Nephron (organoid): Measurements from ENCODE around the gene BEND6.

Experiments
- H3K27ac Mint-ChIP-seq, 3 experiments: 2 replicates each; pipeline ENCODE4 v1.8.0; 2020; ENCODE audit warnings: mixed read lengths in 3 of 3, mild to moderate bottlenecking in 2 of 3, moderate library complexity in 1 of 3
- H3K27me3 Mint-ChIP-seq: 2 replicates; pipeline ENCODE4 v1.8.0; 2021; ENCODE audit warnings: low read depth, mild to moderate bottlenecking, moderate library complexity, mixed read lengths
- H3K36me3 Mint-ChIP-seq: 2 replicates; pipeline ENCODE4 v1.8.0; 2020; ENCODE audit warnings: low read depth, mixed read lengths
- H3K4me1 Mint-ChIP-seq: 2 replicates; pipeline ENCODE4 v1.8.0; 2020; ENCODE audit warnings: mixed read lengths
- H3K4me3 Mint-ChIP-seq, 3 experiments: 2 replicates each; pipeline ENCODE4 v1.8.0; 2020; ENCODE audit warnings: mild to moderate bottlenecking in 3 of 3, mixed read lengths in 3 of 3, moderate library complexity in 2 of 3
- H3K9me3 Mint-ChIP-seq: 2 replicates; pipeline ENCODE4 v1.8.0; 2020; ENCODE audit warnings: mixed read lengths
- TF ChIP-seq, protein P1 (sequence below), 3 experiments: fragments of 200-600 bp; sonication (generic); IDR thresholded peaks; one replicate each; pipeline ENCODE4 v1.5.0; 2021; ENCODE audit warnings: antibody characterized with exemption in 3 of 3; ENCODE audit not compliant: unreplicated experiment in 3 of 3

The BEND6 gene

DNA sequence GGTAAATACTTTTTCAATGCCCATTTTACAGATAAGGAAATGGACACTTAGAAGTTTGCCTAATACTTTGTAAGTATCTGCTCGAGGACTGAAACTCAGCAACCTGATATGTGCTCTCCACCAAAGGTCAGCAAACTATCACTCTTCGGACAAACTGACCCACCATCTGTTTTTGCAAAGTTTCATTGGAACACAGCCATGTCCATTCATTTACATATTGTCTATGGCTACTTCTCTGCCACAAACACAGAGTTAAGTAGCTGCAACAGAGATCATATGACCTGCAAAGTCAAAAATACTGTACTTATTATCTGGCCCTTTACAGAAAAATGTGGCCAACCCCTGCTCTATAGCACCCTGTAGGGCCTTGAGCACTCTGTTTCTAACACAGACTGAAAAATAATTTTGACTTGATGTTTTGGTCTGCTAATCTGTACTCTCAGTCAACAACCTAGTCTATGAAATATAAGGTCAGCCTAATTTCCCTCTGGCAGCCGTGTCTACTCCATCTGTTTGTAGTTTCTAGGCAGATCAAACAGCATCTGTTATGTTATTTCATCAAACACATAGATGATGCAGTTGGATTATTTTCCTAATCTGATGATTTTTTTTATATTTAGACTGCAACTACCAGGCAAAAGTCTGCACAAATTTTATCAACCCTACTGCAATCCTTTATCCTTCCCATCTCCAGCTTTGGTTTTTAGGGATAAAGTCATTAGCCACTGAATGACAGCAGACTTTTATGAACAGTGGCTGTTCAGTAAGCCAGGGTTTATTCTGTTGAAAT, 41.4 kb upstream of the BEND6 start:
- TF ChIP-seq, protein P1, sequence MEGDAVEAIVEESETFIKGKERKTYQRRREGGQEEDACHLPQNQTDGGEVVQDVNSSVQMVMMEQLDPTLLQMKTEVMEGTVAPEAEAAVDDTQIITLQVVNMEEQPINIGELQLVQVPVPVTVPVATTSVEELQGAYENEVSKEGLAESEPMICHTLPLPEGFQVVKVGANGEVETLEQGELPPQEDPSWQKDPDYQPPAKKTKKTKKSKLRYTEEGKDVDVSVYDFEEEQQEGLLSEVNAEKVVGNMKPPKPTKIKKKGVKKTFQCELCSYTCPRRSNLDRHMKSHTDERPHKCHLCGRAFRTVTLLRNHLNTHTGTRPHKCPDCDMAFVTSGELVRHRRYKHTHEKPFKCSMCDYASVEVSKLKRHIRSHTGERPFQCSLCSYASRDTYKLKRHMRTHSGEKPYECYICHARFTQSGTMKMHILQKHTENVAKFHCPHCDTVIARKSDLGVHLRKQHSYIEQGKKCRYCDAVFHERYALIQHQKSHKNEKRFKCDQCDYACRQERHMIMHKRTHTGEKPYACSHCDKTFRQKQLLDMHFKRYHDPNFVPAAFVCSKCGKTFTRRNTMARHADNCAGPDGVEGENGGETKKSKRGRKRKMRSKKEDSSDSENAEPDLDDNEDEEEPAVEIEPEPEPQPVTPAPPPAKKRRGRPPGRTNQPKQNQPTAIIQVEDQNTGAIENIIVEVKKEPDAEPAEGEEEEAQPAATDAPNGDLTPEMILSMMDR (IDR thresholded peaks at IDR 0.05; ENCODE audit: unreplicated experiment in 3 of 3) = no peak
- H3K4me1 Mint-ChIP-seq = peaks cover 24% of the 10 kb centered on the region
- no peaks in the 10 kb centered on the region for H3K27me3 Mint-ChIP-seq
- H3K27ac Mint-ChIP-seq = no peak overlapping the region
- H3K4me3 Mint-ChIP-seq = no peak overlapping the region
- H3K9me3 Mint-ChIP-seq = no peaks in the 10 kb centered on the region
- no peaks in the 10 kb centered on the region for H3K36me3 Mint-ChIP-seq

DNA sequence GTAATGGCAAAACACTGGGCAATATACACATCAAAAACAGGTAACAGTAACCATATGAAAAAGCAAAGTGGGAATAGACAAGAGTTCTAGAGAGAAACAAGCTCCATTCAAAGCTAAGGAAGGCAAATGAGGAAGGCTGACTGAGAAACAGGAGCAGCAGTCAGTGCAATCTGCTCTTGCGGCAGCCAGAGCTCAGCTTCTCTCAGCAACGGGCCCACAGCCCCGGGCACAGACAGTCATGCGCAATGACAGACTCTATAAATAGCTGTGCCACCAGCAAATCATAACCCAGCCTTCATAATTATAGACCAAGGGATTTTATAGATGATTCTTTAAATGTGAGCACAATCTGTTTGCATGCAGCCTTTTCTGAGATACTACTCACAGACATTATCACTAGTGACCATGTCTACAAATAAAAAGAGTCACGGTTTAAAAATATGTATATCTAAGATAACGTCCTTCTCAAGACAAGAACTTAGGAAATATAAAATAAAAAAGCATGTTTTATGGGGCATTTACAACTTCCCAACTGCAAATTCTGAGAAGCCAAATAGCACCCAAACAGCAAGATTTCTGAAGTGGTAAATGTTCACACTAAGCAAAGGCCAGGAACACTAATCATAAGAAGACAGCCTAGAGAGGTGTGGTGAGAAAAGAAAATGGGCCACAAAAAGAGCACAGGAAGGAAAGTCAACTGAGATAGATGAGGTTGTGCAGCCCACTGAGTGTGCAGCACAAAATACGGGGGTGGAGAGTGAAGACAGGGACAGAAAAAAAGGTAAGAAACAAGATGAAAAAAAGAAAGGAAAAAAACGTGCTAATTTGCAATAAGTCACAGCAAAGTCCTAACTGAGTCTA, 39.9 kb upstream of the BEND6 start:
- Mint-ChIP-seq H3K27ac (no peak overlapping the region), H3K36me3 (no peaks in the 10 kb centered on the region), H3K9me3 (no peaks in the 10 kb centered on the region), H3K4me3 (no peak overlapping the region), H3K4me1 (peaks cover 24% of the 10 kb centered on the region), H3K27me3 (no peaks in the 10 kb centered on the region)
- TF ChIP-seq, protein P1 (IDR thresholded peaks at IDR 0.05; ENCODE audit: unreplicated experiment in 3 of 3) = no peak

DNA sequence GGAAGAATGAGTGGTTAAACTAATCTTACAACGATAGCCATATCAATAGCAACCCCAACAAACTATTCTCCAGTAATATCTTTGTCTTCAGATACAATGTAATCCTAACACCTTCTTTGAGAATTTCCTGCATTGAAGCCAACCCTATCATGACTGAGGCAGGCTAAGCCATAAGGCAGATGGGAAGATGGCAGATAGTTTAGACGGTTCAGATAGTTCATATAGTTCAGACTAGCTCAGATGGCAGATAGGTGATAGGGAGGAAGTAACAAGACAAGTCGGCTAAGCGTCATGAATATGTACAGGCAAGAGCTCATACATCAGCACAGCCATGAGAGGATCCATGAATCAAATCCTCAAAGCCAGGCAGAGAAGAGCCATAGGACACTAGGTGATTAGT, 39.1 kb upstream of the BEND6 start:
- Mint-ChIP-seq H3K4me1 (peaks cover 24% of the 10 kb centered on the region), H3K27me3 (no peaks in the 10 kb centered on the region)

DNA sequence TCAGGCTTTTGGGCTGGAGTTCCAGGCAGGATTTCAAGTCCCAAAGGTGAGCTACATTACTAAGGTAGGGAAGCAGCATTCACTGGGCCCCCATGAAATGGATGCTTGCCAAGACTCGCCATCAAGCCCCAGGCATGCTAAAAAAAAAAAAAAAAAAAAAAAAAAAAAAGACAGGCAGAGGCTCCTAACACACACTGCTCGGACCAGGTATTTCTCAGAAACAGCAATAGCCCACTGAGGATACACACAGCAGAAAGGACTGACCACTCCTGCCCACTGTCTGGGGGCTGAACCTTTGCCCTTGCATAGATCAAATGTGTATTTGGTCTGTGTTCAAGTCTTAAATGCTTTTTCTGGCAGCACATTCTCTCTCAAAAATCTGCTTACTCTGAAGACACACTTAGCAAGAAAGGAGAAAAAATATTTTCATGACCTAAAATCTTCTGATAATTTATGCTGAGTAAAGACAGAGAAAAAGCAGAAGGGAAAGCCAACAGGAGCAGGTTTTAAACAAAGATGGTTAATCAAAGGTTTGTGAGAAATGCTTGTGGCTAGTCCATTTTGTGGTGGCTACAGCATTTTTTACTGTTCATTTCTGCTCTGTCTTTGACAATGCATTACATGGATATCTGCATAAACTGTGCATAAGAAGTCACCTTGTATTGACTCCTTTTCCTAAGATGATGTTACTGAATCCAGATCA, 37.9 kb upstream of the BEND6 start:
- TF ChIP-seq, protein P1 (IDR thresholded peaks at IDR 0.05; ENCODE audit: unreplicated experiment in 3 of 3) = no peak
- Mint-ChIP-seq H3K4me1 (peaks cover 21% of the 10 kb centered on the region), H3K27me3 (no peaks in the 10 kb centered on the region), H3K9me3 (no peaks in the 10 kb centered on the region), H3K27ac (no peak overlapping the region), H3K4me3 (no peak overlapping the region), H3K36me3 (no peaks in the 10 kb centered on the region)

More for the DNA sequence above, 39.1 kb upstream of the BEND6 start:
- no peaks in the 10 kb centered on the region for H3K36me3 Mint-ChIP-seq
- H3K27ac Mint-ChIP-seq = no peak overlapping the region
- TF ChIP-seq, protein P1 (IDR thresholded peaks at IDR 0.05; ENCODE audit: unreplicated experiment in 3 of 3) = no peak
- H3K9me3 Mint-ChIP-seq = no peaks in the 10 kb centered on the region
- no peak overlapping the region for H3K4me3 Mint-ChIP-seq

DNA sequence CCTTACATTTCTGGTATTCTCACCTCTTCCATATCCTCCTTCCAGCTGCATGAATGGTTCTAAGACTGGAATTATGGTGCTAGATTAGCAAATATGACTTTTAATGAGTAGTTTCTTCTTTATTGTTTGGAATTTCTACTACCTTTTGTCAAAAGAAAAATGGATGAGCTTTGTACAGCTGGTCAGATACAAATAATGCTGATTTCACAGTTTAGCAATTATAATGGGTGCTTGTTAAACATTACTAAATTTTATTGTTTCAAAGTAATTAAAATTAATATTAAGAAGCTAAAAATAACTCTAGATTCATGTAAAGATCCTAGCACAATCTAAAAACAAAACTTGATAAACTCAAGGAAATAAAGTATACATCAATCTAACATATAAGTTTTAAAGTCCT, 32.3 kb upstream of the BEND6 start:
- Mint-ChIP-seq H3K4me1 (no peaks in the 10 kb centered on the region), H3K4me3 (no peak overlapping the region), H3K9me3 (no peaks in the 10 kb centered on the region), H3K27me3 (peaks cover 3% of the 10 kb centered on the region), H3K27ac (no peak overlapping the region), H3K36me3 (no peaks in the 10 kb centered on the region)
- TF ChIP-seq, protein P1 (IDR thresholded peaks at IDR 0.05; ENCODE audit: unreplicated experiment in 3 of 3) = no peak
